Neural progenitor cell (in vitro differentiated cells): ENCODE measurements around the gene NUCB2. TPM values are rescaled to one million over a fixed set of nuclear protein-coding genes. Genes with fewer than 3 reads are reported as not detected.

Source experiments
- DNase-seq: peaks from one replicate; pipeline ENCODE4 v3.0.0-alpha.2; 2016; ENCODE audit warnings: low spot score
- H2AFZ ChIP-seq: fragments of 200-600 bp; sonication (generic); replicated peaks from 2 replicates; pipeline ENCODE4 v1.6.1; 2016; ENCODE audit warnings: antibody characterized with exemption
- H3F3A ChIP-seq: fragments of 200-600 bp; sonication (generic); 2 replicates; pipeline ENCODE4 v1.6.1; 2016; ENCODE audit warnings: antibody characterized with exemption, low read depth
- H3K27ac ChIP-seq: fragments of 200-600 bp; sonication (generic); 2 replicates; pipeline ENCODE4 v1.5.1; 2016; ENCODE audit warnings: mild to moderate bottlenecking
- H3K27me3 ChIP-seq: fragments of 200-600 bp; sonication (generic); 2 replicates; pipeline ENCODE4 v1.6.1; 2016; ENCODE audit warnings: mild to moderate bottlenecking, moderate library complexity
- H3K36me3 ChIP-seq: fragments of 200-600 bp; sonication (generic); 2 replicates; pipeline ENCODE4 v1.5.1; 2016
- H3K4me1 ChIP-seq: fragments of 200-600 bp; sonication (generic); 2 replicates; pipeline ENCODE4 v1.6.1; 2016; ENCODE audit warnings: mixed run types
- H3K4me2 ChIP-seq: fragments of 200-600 bp; sonication (generic); 2 replicates; pipeline ENCODE4 v1.6.1; 2016
- H3K4me3 ChIP-seq: fragments of 200-600 bp; sonication (generic); 2 replicates; pipeline ENCODE4 v1.5.1; 2016
- H3K79me2 ChIP-seq: fragments of 200-600 bp; sonication (generic); 2 replicates; pipeline ENCODE4 v1.6.1; 2016; ENCODE audit warnings: low read depth
- H3K9ac ChIP-seq: fragments of 200-600 bp; sonication (generic); 2 replicates; pipeline ENCODE4 v1.6.1; 2016
- H3K9me3 ChIP-seq: fragments of 200-600 bp; sonication (generic); 2 replicates; pipeline ENCODE4 v1.5.1; 2016; ENCODE audit warnings: low read depth
- H4K20me1 ChIP-seq: fragments of 200-600 bp; sonication (generic); 2 replicates; pipeline ENCODE4 v1.6.1; 2016; ENCODE audit warnings: low read depth
- H3K27ac Mint-ChIP-seq: 3 replicates; pipeline ENCODE4 v1.8.0; 2021; ENCODE audit warnings: mixed read lengths
- H3K27me3 Mint-ChIP-seq: 2 replicates; pipeline ENCODE4 v1.8.0; 2022; ENCODE audit warnings: low read depth, mild to moderate bottlenecking, inconsistent platforms, moderate library complexity, mixed read lengths; ENCODE audit not compliant: insufficient read depth
- H3K36me3 Mint-ChIP-seq: 3 replicates; pipeline ENCODE4 v1.8.0; 2021; ENCODE audit warnings: mixed read lengths
- H3K4me1 Mint-ChIP-seq: 3 replicates; pipeline ENCODE4 v1.8.0; 2021; ENCODE audit warnings: mixed read lengths
- H3K4me3 Mint-ChIP-seq: 3 replicates; pipeline ENCODE4 v1.8.0; 2021; ENCODE audit warnings: mild to moderate bottlenecking, moderate library complexity, mixed read lengths
- H3K9me3 Mint-ChIP-seq: 3 replicates; pipeline ENCODE4 v1.8.0; 2020; ENCODE audit warnings: mixed read lengths
- CTCF ChIP-seq: fragments of 200-600 bp; sonication (generic); IDR thresholded peaks from 2 replicates; pipeline ENCODE4 v1.5.1; 2017; ENCODE audit warnings: antibody characterized with exemption, mild to moderate bottlenecking
- EZH2 ChIP-seq: fragments of 200-600 bp; sonication (generic); IDR thresholded peaks from 2 replicates; pipeline ENCODE4 v1.6.1; 2017; ENCODE audit warnings: antibody characterized with exemption, mild to moderate bottlenecking, moderate library complexity
- EZH2phosphoT487 ChIP-seq: fragments of 200-600 bp; sonication (generic); IDR thresholded peaks from 2 replicates; pipeline ENCODE4 v1.6.1; 2017; ENCODE audit warnings: antibody characterized with exemption
- total RNA-seq: library from RNA; depleted of rRNA; stranded (reverse); fragments of >200 nt; gene quantifications from 2 replicates; pipeline ENCODE4 v1.2.3, GENCODE V29; 2015; ENCODE audit warnings: low replicate concordance

Gene NUCB2
- total RNA-seq, 1 donor from 2014 or later = 80.1 TPM

DNA sequence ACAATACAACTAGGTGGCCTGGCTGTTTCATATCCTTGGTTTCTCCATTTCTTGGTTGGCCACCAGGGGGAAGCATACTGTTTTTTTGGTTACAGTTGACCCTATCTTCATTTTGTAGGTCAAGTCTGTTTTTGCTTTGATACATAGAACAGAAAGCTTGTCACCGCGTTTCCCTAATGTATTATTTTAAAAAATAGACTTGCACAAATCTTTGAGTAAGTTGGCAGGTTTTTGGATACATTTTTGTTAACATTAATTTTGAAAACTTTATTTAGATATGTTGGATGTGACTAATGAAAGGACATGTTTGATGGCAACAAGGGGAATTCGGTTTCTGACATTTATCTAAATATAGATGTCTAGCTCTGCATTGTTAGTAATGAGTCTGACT is 78.1 kb downstream of the NUCB2 start:
- Mint-ChIP-seq H3K9me3 (peaks cover 19% of the 10 kb centered on the region), H3K4me1 (peaks cover 26% of the 10 kb centered on the region), H3K27ac (no peak overlapping the region), H3K27me3 (peaks cover 22% of the 10 kb centered on the region), H3K36me3 (peaks cover 26% of the 10 kb centered on the region), H3K4me3 (peak overlapping the region; percentile 92)
- peak; percentile 71 for DNase-seq
- H3K4me1 ChIP-seq = peaks cover 20% of the 10 kb centered on the region
- peaks cover 14% of the 10 kb centered on the region for H4K20me1 ChIP-seq
- no peak overlapping the region for H3K4me3 ChIP-seq
- peaks cover 53% of the 10 kb centered on the region for H3K27me3 ChIP-seq
- H3K79me2 ChIP-seq = no peaks in the 10 kb centered on the region
- H3K4me2 ChIP-seq = no peak overlapping the region
- TF ChIP-seq CTCF (peak; percentile 73), EZH2phosphoT487 (no peak)
- H3K9ac ChIP-seq = no peak overlapping the region
- peaks cover 33% of the 10 kb centered on the region for H3F3A ChIP-seq
- H3K36me3 ChIP-seq = no peaks in the 10 kb centered on the region
- H3K9me3 ChIP-seq = no peaks in the 10 kb centered on the region
- no peak overlapping the region for H3K27ac ChIP-seq
- no peak overlapping the region for H2AFZ ChIP-seq

DNA sequence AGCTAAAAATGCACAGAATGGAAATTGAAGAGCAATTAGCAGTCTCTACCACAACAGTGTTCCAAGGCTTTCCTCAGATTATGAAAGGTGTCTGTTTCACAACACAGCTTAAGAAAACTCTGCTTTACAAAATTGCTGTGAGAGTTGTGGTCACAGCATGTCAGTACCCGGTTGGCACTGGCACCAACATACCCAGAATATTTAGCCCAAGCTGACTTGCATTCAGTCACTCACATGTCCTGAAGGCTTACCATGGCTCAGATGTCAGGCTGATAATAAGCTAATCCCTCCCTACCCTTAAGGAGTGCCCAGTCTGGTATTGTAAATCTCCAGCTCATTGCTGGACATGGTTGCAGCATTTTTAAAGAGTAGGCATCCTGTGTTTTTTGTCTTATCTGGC is 90.0 kb downstream of the NUCB2 start:
- no peak for DNase-seq
- H3K4me1 ChIP-seq = no peaks in the 10 kb centered on the region
- no peaks in the 10 kb centered on the region for H3K27me3 ChIP-seq
- peaks cover 8% of the 10 kb centered on the region for H3K9me3 ChIP-seq
- no peak overlapping the region for H3K9ac ChIP-seq
- no peak overlapping the region for H3K27ac ChIP-seq
- no peaks in the 10 kb centered on the region for H3K36me3 ChIP-seq
- no peak overlapping the region for H2AFZ ChIP-seq
- H3K4me3 ChIP-seq = no peak overlapping the region
- no peaks in the 10 kb centered on the region for H3F3A ChIP-seq
- Mint-ChIP-seq H3K27ac (no peak overlapping the region), H3K4me3 (no peak overlapping the region), H3K36me3 (peaks cover 51% of the 10 kb centered on the region), H3K9me3 (peaks cover 40% of the 10 kb centered on the region), H3K27me3 (no peaks in the 10 kb centered on the region), H3K4me1 (no peaks in the 10 kb centered on the region)
- no peak overlapping the region for H3K4me2 ChIP-seq
- H4K20me1 ChIP-seq = no peaks in the 10 kb centered on the region
- no peak for TF ChIP-seq EZH2
- TF ChIP-seq EZH2phosphoT487 = no peak
- no peaks in the 10 kb centered on the region for H3K79me2 ChIP-seq

DNA sequence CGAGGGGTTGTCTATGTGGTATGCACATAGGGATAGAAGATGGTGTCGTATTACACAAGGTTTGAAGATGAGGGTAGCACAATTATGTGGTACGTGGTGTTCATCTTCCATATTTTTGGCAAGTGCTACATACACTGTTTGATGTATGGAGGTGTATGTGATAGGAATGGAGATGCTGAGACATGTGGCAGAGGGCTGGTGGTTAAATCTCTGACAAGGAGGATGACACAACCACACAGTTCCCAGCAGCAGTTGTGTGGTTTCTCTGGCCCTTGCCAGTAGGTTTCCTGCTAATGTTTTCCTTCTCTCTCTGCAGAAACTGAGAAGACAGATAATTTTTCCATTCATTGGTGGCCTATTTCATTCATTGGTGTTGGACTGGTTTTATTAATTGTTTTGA is 92.0 kb downstream of the NUCB2 start:
- no peak overlapping the region for H3K4me2 ChIP-seq
- Mint-ChIP-seq H3K9me3 (peaks cover 48% of the 10 kb centered on the region), H3K27ac (no peak overlapping the region), H3K4me1 (no peaks in the 10 kb centered on the region), H3K27me3 (no peaks in the 10 kb centered on the region), H3K4me3 (no peak overlapping the region), H3K36me3 (peaks cover 57% of the 10 kb centered on the region)
- no peak overlapping the region for H3K27ac ChIP-seq
- DNase-seq = no peak
- H3K9ac ChIP-seq = no peak overlapping the region
- peaks cover 16% of the 10 kb centered on the region for H3K9me3 ChIP-seq
- no peaks in the 10 kb centered on the region for H4K20me1 ChIP-seq
- H2AFZ ChIP-seq = no peak overlapping the region
- no peaks in the 10 kb centered on the region for H3K36me3 ChIP-seq
- H3F3A ChIP-seq = no peaks in the 10 kb centered on the region
- TF ChIP-seq EZH2 (no peak), EZH2phosphoT487 (no peak)
- no peaks in the 10 kb centered on the region for H3K27me3 ChIP-seq
- H3K4me3 ChIP-seq = no peak overlapping the region
- H3K4me1 ChIP-seq = no peaks in the 10 kb centered on the region
- H3K79me2 ChIP-seq = no peaks in the 10 kb centered on the region

- Histone ChIP-seq H3K27me3 (no peaks in the 10 kb centered on the region), H3F3A (no peaks in the 10 kb centered on the region), H4K20me1 (no peaks in the 10 kb centered on the region), H2AFZ (no peak overlapping the region), H3K27ac (no peak overlapping the region), H3K4me1 (no peaks in the 10 kb centered on the region), H3K36me3 (no peaks in the 10 kb centered on the region), H3K9me3 (peaks cover 16% of the 10 kb centered on the region), H3K4me3 (no peak overlapping the region), H3K79me2 (no peaks in the 10 kb centered on the region), H3K9ac (no peak overlapping the region), H3K4me2 (no peak overlapping the region)
- peaks cover 49% of the 10 kb centered on the region for H3K9me3 Mint-ChIP-seq
- H3K4me3 Mint-ChIP-seq = no peak overlapping the region
- H3K4me1 Mint-ChIP-seq = no peaks in the 10 kb centered on the region
- no peak overlapping the region for H3K27ac Mint-ChIP-seq
- TF ChIP-seq CTCF (no peak), EZH2phosphoT487 (no peak), EZH2 (no peak)
- no peak for DNase-seq
- peaks cover 53% of the 10 kb centered on the region for H3K36me3 Mint-ChIP-seq
- no peaks in the 10 kb centered on the region for H3K27me3 Mint-ChIP-seq
These were observed 92.6 kb downstream of the NUCB2 start for GRCh38 chr11:17369094-17369493.
